Stomach smooth muscle (tissue), 2 donors: Measurements from ENCODE around the gene MEF2C.
A peak's percentile ranks its signal among the peaks of the same experiment; 100 is the strongest.

Source experiments
- H3K27ac ChIP-seq: one replicate; pipeline ENCODE4 v1.7.0; 2013; ENCODE audit warnings: mild to moderate bottlenecking, low read length, inconsistent platforms
- H3K27me3 ChIP-seq, 2 donors: one replicate each; pipeline ENCODE4 v1.7.0; 2013; ENCODE audit warnings: low read length in 2 of 2; ENCODE audit not compliant: insufficient read depth in 2 of 2, control insufficient read depth in 1 of 2
- H3K36me3 ChIP-seq, 2 donors: one replicate each; pipeline ENCODE4 v1.7.0; 2013; ENCODE audit warnings: low read length in 2 of 2; ENCODE audit not compliant: control insufficient read depth in 2 of 2, insufficient read depth in 2 of 2
- H3K4me1 ChIP-seq: one replicate; pipeline ENCODE4 v1.7.0; 2013; ENCODE audit warnings: low read length; ENCODE audit not compliant: control insufficient read depth, insufficient read depth
- H3K4me3 ChIP-seq, 2 donors: one replicate each; pipeline ENCODE4 v1.7.0; 2013; ENCODE audit warnings: low read length in 2 of 2
- H3K9ac ChIP-seq, 2 donors: one replicate each; pipeline ENCODE4 v1.7.0; 2013; ENCODE audit warnings: low read length in 2 of 2, mild to moderate bottlenecking in 1 of 2
- H3K9me3 ChIP-seq, 2 donors: one replicate each; pipeline ENCODE4 v1.7.0; 2013; ENCODE audit warnings: low read length in 2 of 2; ENCODE audit not compliant: control insufficient read depth in 2 of 2
- donor health status: healthy.
- donor health status: Pancreatic carcinoma.

MEF2C gene

GRCh38 chr5:88740604-88741185 is 142.3 kb downstream of the MEF2C start:
- no peaks in the 10 kb centered on the region for H3K4me1 ChIP-seq
- H3K9ac ChIP-seq: no peak overlapping the region
- no peak overlapping the region for H3K27ac ChIP-seq
- peaks cover 0 to 2% of the 10 kb centered on the region in 2 donors for H3K36me3 ChIP-seq
- H3K27me3 ChIP-seq: no peaks in the 10 kb centered on the region
- no peak overlapping the region for H3K4me3 ChIP-seq
- H3K9me3 ChIP-seq: no peaks in the 10 kb centered on the region

GRCh38 chr5:88736494-88736893 is 146.5 kb downstream of the MEF2C start:
- no peaks in the 10 kb centered on the region for H3K4me1 ChIP-seq

GRCh38 chr5:88734983-88735382 is 148.0 kb downstream of the MEF2C start:
- H3K36me3 ChIP-seq: no peaks in the 10 kb centered on the region
- H3K27me3 ChIP-seq: no peaks in the 10 kb centered on the region
- H3K4me3 ChIP-seq: no peak overlapping the region
- H3K4me1 ChIP-seq: no peaks in the 10 kb centered on the region
- no peaks in the 10 kb centered on the region for H3K9me3 ChIP-seq
- H3K27ac ChIP-seq: no peak overlapping the region
- no peak overlapping the region for H3K9ac ChIP-seq

More at GRCh38 chr5:88736494-88736893, 146.5 kb downstream of the MEF2C start:
- H3K36me3 ChIP-seq: no peaks in the 10 kb centered on the region
- H3K27ac ChIP-seq: no peak overlapping the region
- H3K4me3 ChIP-seq: no peak overlapping the region
- no peak overlapping the region for H3K9ac ChIP-seq
- no peaks in the 10 kb centered on the region for H3K27me3 ChIP-seq
- no peaks in the 10 kb centered on the region for H3K9me3 ChIP-seq

GRCh38 chr5:88734191-88734640 is 148.8 kb downstream of the MEF2C start:
- Histone ChIP-seq H3K4me3 (no peak overlapping the region), H3K27ac (no peak overlapping the region), H3K36me3 (no peaks in the 10 kb centered on the region), H3K9ac (no peak overlapping the region), H3K9me3 (no peaks in the 10 kb centered on the region), H3K27me3 (no peaks in the 10 kb centered on the region), H3K4me1 (no peaks in the 10 kb centered on the region)

GRCh38 chr5:88732862-88733261 is 150.1 kb downstream of the MEF2C start:
- Histone ChIP-seq H3K27me3 (no peaks in the 10 kb centered on the region), H3K4me3 (no peak overlapping the region), H3K27ac (no peak overlapping the region), H3K36me3 (no peaks in the 10 kb centered on the region), H3K9me3 (no peaks in the 10 kb centered on the region), H3K4me1 (no peaks in the 10 kb centered on the region), H3K9ac (no peak overlapping the region)

GRCh38 chr5:88732181-88732633 is 150.8 kb downstream of the MEF2C start:
- no peak overlapping the region for H3K9ac ChIP-seq
- peak overlapping the region; percentile 3 for H3K27ac ChIP-seq
- no peaks in the 10 kb centered on the region for H3K4me1 ChIP-seq

GRCh38 chr5:88729829-88730182 is 153.2 kb downstream of the MEF2C start:
- Histone ChIP-seq H3K36me3 (peaks cover 5 to 7% of the 10 kb centered on the region in 2 donors), H3K9me3 (no peaks in the 10 kb centered on the region), H3K4me3 (no peak overlapping the region), H3K9ac (no peak overlapping the region), H3K4me1 (no peaks in the 10 kb centered on the region), H3K27me3 (no peaks in the 10 kb centered on the region), H3K27ac (no peak overlapping the region)

More at GRCh38 chr5:88732181-88732633, 150.8 kb downstream of the MEF2C start:
- Histone ChIP-seq H3K36me3 (peaks cover 0 to 1% of the 10 kb centered on the region in 2 donors), H3K4me3 (peak overlapping the region in 1 of 2 donors; percentile 7), H3K9me3 (no peaks in the 10 kb centered on the region), H3K27me3 (no peaks in the 10 kb centered on the region)

- Histone ChIP-seq H3K27ac (no peak overlapping the region), H3K36me3 (peaks cover 5 to 7% of the 10 kb centered on the region in 2 donors), H3K27me3 (no peaks in the 10 kb centered on the region), H3K9ac (no peak overlapping the region), H3K9me3 (no peaks in the 10 kb centered on the region), H3K4me3 (no peak overlapping the region), H3K4me1 (no peaks in the 10 kb centered on the region)
Measured at GRCh38 chr5:88729084-88729828, 153.7 kb downstream of the MEF2C start.

- Histone ChIP-seq H3K36me3 (peaks cover 8 to 9% of the 10 kb centered on the region in 2 donors), H3K4me1 (no peaks in the 10 kb centered on the region), H3K27ac (no peak overlapping the region), H3K9me3 (no peaks in the 10 kb centered on the region), H3K4me3 (no peak overlapping the region), H3K9ac (no peak overlapping the region), H3K27me3 (no peaks in the 10 kb centered on the region)
Measured at GRCh38 chr5:88727705-88728313, 155.2 kb downstream of the MEF2C start.

- Histone ChIP-seq H3K9me3 (no peaks in the 10 kb centered on the region), H3K4me1 (no peaks in the 10 kb centered on the region), H3K27ac (no peak overlapping the region), H3K4me3 (no peak overlapping the region), H3K9ac (no peak overlapping the region), H3K36me3 (peaks cover 18 to 19% of the 10 kb centered on the region in 2 donors), H3K27me3 (no peaks in the 10 kb centered on the region)
Measured at GRCh38 chr5:88725454-88725853, 157.5 kb downstream of the MEF2C start.
